Activated naive CD8-positive, alpha-beta T cell (primary cell): Measurements from ENCODE around the gene SLC25A25.
"Not testable (repeated sequence)": the region's sequence is repeated elsewhere in the genome, so short reads cannot be mapped to it uniquely, and the experiment has no call there.

Source experiments
- H3K27ac Mint-ChIP-seq: one replicate; pipeline ENCODE4 v1.8.0; 2021; ENCODE audit warnings: mixed read lengths
- H3K27me3 Mint-ChIP-seq: one replicate; pipeline ENCODE4 v1.8.0; 2021; ENCODE audit warnings: mixed read lengths
- H3K36me3 Mint-ChIP-seq: one replicate; pipeline ENCODE4 v1.8.0; 2021; ENCODE audit warnings: mixed read lengths
- H3K4me1 Mint-ChIP-seq: one replicate; pipeline ENCODE4 v1.8.0; 2021; ENCODE audit warnings: low read depth, mixed read lengths
- H3K4me3 Mint-ChIP-seq: one replicate; pipeline ENCODE4 v1.8.0; 2021; ENCODE audit warnings: mild to moderate bottlenecking, mixed read lengths
- H3K9me3 Mint-ChIP-seq: one replicate; pipeline ENCODE4 v1.8.0; 2021; ENCODE audit warnings: low read depth, mixed read lengths

The SLC25A25 gene

GRCh38 chr9:128059365-128059983 is 8.6 kb upstream of the SLC25A25 start:
- Mint-ChIP-seq H3K27ac (no peak overlapping the region), H3K4me3 (no peak overlapping the region), H3K4me1 (peaks cover 34% of the 10 kb centered on the region), H3K36me3 (peaks cover 2% of the 10 kb centered on the region), H3K27me3 (no peaks in the 10 kb centered on the region), H3K9me3 (no peaks in the 10 kb centered on the region)

- Mint-ChIP-seq H3K27ac (peak overlapping the region; percentile 84), H3K27me3 (no peaks in the 10 kb centered on the region), H3K9me3 (no peaks in the 10 kb centered on the region), H3K4me3 (peak overlapping the region; percentile 68), H3K4me1 (peaks cover 49% of the 10 kb centered on the region), H3K36me3 (peaks cover 5% of the 10 kb centered on the region)
Measured at GRCh38 chr9:128061275-128061960, 6.6 kb upstream of the SLC25A25 start.

DNA sequence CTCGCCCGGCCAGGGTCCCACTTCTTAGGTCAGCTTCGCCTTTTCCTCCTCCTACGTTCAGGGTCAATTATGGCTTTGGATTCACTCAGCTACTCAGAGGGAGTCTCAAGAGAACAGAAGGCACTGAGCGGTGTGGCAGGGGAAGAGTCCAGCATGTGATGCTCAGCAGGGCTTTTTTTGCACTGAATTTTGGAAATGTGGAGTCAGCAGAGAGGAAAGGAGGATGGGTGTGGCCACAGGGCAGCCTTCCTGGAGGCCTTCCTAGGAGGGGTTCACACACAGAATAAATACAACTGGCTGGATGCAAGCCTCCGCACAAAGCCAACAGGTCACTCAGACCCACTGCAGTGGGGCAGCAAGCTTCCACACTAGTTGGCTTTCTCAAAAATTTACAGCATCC is 5.8 kb upstream of the SLC25A25 start:
- H3K9me3 Mint-ChIP-seq, result no peaks in the 10 kb centered on the region
- peaks cover 49% of the 10 kb centered on the region for H3K4me1 Mint-ChIP-seq
- peaks cover 5% of the 10 kb centered on the region for H3K36me3 Mint-ChIP-seq
- no peaks in the 10 kb centered on the region for H3K27me3 Mint-ChIP-seq
- H3K27ac Mint-ChIP-seq, result no peak overlapping the region
- H3K4me3 Mint-ChIP-seq, result peak overlapping the region; percentile 38

- H3K27ac Mint-ChIP-seq, result peak overlapping the region; percentile 54
- H3K9me3 Mint-ChIP-seq, result no peaks in the 10 kb centered on the region
- peak overlapping the region; percentile 23 for H3K4me3 Mint-ChIP-seq
Measured at GRCh38 chr9:128062846-128063831, 4.9 kb upstream of the SLC25A25 start.

DNA sequence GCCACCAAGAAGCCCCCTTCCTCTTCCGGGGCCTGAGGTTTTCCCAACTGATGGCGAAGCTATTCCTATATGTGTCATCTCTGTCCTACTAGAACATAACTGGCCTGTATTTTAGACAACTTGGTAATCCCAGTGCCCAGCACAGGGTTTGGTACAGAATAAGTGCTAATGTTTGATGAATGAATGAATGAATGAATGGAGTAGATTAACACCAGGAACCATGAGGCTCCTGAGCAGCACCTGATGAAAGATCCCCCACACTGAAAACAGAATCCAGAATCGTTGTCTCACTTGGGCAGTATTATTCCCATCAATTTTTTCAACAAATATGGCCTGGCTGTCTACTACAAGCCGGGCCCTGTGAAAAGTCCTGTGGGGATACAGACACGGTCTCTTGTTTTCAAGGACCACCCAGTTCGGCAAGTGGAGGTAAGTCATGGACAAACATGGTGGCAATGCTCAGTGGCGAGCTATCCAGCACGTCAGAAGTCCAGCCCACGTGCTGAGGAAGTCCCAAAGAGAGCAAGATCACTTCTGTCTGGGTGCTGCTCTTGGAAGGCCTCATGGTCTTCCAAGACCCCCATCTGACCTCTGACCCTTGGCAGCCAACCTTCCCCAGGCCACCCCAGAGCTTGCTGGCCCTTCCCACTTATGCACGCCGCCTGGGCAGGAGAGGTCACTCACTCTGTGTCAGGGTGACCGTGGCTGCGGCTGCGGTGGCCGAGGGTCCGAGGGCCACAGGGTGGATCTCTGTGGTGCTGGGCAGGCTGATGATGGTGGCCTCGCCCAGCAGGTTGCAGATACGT is 1.9 kb upstream of the SLC25A25 start:
- H3K27me3 Mint-ChIP-seq, result no peaks in the 10 kb centered on the region
- H3K9me3 Mint-ChIP-seq, result no peaks in the 10 kb centered on the region
- peaks cover 7% of the 10 kb centered on the region for H3K36me3 Mint-ChIP-seq
- peak overlapping the region; percentile 92 for H3K27ac Mint-ChIP-seq
- H3K4me1 Mint-ChIP-seq, result peaks cover 61% of the 10 kb centered on the region
- H3K4me3 Mint-ChIP-seq, result no peak overlapping the region

More at GRCh38 chr9:128062846-128063831, 4.9 kb upstream of the SLC25A25 start:
- no peaks in the 10 kb centered on the region for H3K27me3 Mint-ChIP-seq
- H3K36me3 Mint-ChIP-seq, result peaks cover 5% of the 10 kb centered on the region
- H3K4me1 Mint-ChIP-seq, result peaks cover 49% of the 10 kb centered on the region

DNA sequence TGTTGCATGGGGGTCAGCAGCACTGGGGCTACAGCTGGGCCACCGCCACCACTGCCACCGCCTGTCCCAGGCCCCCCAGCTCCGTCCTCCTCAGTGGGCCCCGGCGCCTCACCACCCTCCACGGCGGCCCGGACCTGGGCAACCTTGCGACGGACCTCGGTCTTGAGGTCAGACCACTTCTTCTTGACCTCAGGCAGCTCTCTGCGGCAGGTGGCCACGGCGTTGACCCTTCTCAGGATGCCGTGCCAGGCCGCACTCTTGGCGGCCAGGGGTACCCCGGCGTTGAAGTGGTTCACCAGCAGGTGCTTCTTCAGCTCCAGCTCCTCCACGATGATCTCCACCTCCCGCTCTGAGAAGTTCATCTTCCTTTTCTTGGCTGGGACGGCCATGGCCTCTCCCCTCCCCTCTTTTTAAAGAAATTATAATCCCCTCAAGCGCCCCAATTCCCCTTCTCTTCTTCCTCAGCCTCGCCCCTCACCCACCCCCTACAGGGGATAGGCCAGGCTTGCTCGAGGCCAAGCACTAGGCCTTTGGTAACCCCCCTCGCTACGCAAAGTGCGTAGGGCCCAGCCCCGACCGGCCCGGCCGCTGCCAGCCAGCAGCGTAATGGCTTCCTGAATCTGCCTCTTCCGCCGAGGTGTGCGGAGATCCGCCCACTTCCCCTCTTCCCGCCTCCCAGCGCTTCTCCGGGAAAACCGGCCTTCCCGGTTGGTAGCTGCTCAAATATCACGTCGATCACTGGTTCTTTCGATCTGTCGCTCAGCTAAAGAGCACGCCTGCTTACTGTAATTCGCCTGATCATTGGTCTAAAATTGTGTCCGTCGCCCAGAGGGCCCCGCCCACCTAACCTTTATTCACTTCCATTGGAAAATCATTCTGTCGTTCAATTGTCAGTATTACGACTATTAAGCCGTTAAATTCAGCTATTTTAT is 1.1 kb upstream of the SLC25A25 start, which contains the start of gene NAIF1:
TSS of gene NAIF1 (minus strand) at position 608 of the 932 bp plus-strand sequence. CDS start at position 389, 219 bp downstream.
- Mint-ChIP-seq H3K27me3 (no peaks in the 10 kb centered on the region), H3K27ac (peak within 1 kb of the TSS; percentile 92), H3K4me3 (no peak within 1 kb of the TSS), H3K9me3 (no peaks in the 10 kb centered on the region), H3K4me1 (peaks cover 58% of the 10 kb centered on the region), H3K36me3 (peaks cover 5% of the 10 kb centered on the region)

DNA sequence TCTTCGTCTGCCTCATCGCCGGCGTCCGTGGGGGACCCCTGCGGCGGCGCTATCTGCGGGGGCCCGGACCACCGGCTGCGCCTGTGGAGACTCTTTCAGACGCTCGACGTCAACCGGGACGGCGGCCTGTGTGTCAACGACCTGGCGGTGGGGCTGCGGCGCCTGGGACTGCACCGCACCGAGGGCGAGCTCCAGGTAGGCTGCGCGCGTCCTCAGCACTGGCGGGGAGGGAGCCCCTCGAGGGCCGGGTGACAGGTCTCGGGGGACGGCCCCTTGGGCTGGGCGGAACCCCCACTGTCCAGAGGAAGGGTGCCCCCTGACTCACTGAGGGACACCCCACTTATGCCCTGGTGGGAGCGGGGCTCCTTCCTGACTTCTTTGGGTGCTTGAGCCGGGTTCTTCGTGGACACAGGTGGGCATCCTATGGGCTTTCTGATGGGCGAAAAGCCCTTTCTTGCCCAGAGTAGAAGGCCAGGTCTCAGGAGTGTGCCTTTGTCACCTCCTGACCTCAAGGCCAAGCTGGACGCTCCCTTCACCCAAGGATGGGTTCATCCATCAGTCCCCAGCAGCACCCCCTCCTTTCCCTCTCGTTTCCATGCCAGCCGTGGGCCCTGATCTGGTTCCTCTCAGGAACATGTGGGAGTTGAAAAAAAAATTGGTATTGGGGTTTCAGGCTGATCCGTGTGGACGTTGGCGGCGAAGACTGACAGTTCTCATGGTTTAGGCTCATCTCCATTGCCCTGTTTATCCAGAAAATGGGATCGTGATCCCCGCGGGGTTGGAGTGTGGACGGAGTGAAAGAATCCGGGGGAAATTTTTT is 564 bp downstream of the SLC25A25 start:
- Mint-ChIP-seq H3K36me3 (peaks cover 5% of the 10 kb centered on the region), H3K27me3 (no peaks in the 10 kb centered on the region), H3K4me3 (peak overlapping the region; percentile 94), H3K9me3 (no peaks in the 10 kb centered on the region), H3K4me1 (peaks cover 59% of the 10 kb centered on the region), H3K27ac (peak overlapping the region; percentile 88)

GRCh38 chr9:128070874-128071273 is 2.8 kb downstream of the SLC25A25 start:
- H3K4me1 Mint-ChIP-seq, result peaks cover 53% of the 10 kb centered on the region
- H3K9me3 Mint-ChIP-seq, result no peaks in the 10 kb centered on the region
- H3K27me3 Mint-ChIP-seq, result no peaks in the 10 kb centered on the region
- H3K36me3 Mint-ChIP-seq, result peaks cover 4% of the 10 kb centered on the region
- peak overlapping the region; percentile 89 for H3K27ac Mint-ChIP-seq
- peak overlapping the region; percentile 78 for H3K4me3 Mint-ChIP-seq

- H3K27me3 Mint-ChIP-seq, H3K9me3 Mint-ChIP-seq, H3K36me3 Mint-ChIP-seq: not testable (repeated sequence)
- Mint-ChIP-seq H3K4me3 (peak overlapping the region; percentile 79), H3K4me1 (peaks cover 49% of the 10 kb centered on the region), H3K27ac (peak overlapping the region; percentile 86)
Measured at GRCh38 chr9:128071475-128071874, 3.4 kb downstream of the SLC25A25 start.

- Mint-ChIP-seq H3K4me1 (peaks cover 55% of the 10 kb centered on the region), H3K27me3 (no peaks in the 10 kb centered on the region)
Measured at GRCh38 chr9:128072144-128073021, 4.4 kb downstream of the SLC25A25 start.

GRCh38 chr9:128073253-128073886 is 5.3 kb downstream of the SLC25A25 start:
- H3K27ac Mint-ChIP-seq, result peak overlapping the region; percentile 86
- H3K27me3 Mint-ChIP-seq, result no peaks in the 10 kb centered on the region
- peak overlapping the region; percentile 72 for H3K4me3 Mint-ChIP-seq
- H3K9me3 Mint-ChIP-seq, result no peaks in the 10 kb centered on the region
- peaks cover 64% of the 10 kb centered on the region for H3K4me1 Mint-ChIP-seq
- H3K36me3 Mint-ChIP-seq, result peaks cover 2% of the 10 kb centered on the region

More at GRCh38 chr9:128072144-128073021, 4.4 kb downstream of the SLC25A25 start:
- no peaks in the 10 kb centered on the region for H3K9me3 Mint-ChIP-seq
- H3K36me3 Mint-ChIP-seq, result peaks cover 2% of the 10 kb centered on the region
- H3K27ac Mint-ChIP-seq, result peak overlapping the region; percentile 86
- peak overlapping the region; percentile 79 for H3K4me3 Mint-ChIP-seq
